ENCODE results near the gene EFCAB10.
A peak's percentile ranks its signal among the peaks of the same experiment; 100 is the strongest.
"Not testable (repeated sequence)": the region's sequence is repeated elsewhere in the genome, so short reads cannot be mapped to it uniquely, and the experiment has no call there.

EFCAB10 gene

GRCh38 chr7:105581066-105581811 lies at the start of gene EFCAB10:
Gene EFCAB10, minus strand, starts transcription at chr7:105581493. Its CDS starts 30 bp downstream, at chr7:105581463.
- peak; percentile 70 for DNase-seq

GRCh38 chr7:105625986-105626385 lies 44.7 kb upstream of the EFCAB10 start:
- no peak for DNase-seq

GRCh38 chr7:105623906-105624305 lies 42.6 kb upstream of the EFCAB10 start:
- no peak for DNase-seq

- no peak for DNase-seq
Measured at GRCh38 chr7:105623378-105623777, 42.1 kb upstream of the EFCAB10 start.

- no peak for DNase-seq
Measured at GRCh38 chr7:105622106-105622731, 40.9 kb upstream of the EFCAB10 start.

GRCh38 chr7:105621617-105622016 lies 40.3 kb upstream of the EFCAB10 start:
- no peak for DNase-seq

GRCh38 chr7:105621176-105621575 lies 39.9 kb upstream of the EFCAB10 start:
- DNase-seq = no peak

GRCh38 chr7:105619590-105619989 lies 38.3 kb upstream of the EFCAB10 start:
- no peak for DNase-seq

GRCh38 chr7:105618016-105618296 lies 36.7 kb upstream of the EFCAB10 start:
- no peak for DNase-seq

GRCh38 chr7:105617280-105618015 lies 36.2 kb upstream of the EFCAB10 start:
- DNase-seq = no peak

GRCh38 chr7:105614341-105614840 lies 33.1 kb upstream of the EFCAB10 start:
- no peak for DNase-seq

GRCh38 chr7:105613611-105614330 lies 32.5 kb upstream of the EFCAB10 start:
- DNase-seq = no peak

- no peak for DNase-seq
Measured at GRCh38 chr7:105612806-105613205, 31.5 kb upstream of the EFCAB10 start.

GRCh38 chr7:105611856-105612775 lies 30.8 kb upstream of the EFCAB10 start:
- no peak for DNase-seq

- no peak for DNase-seq
Measured at GRCh38 chr7:105610165-105610930, 29.1 kb upstream of the EFCAB10 start.

- DNase-seq = no peak
Measured at GRCh38 chr7:105602325-105603305, 21.3 kb upstream of the EFCAB10 start.

- no peak for DNase-seq
Measured at GRCh38 chr7:105600720-105601550, 19.6 kb upstream of the EFCAB10 start.

GRCh38 chr7:105599551-105599950 lies 18.3 kb upstream of the EFCAB10 start:
- no peak for DNase-seq

GRCh38 chr7:105599080-105599479 lies 17.8 kb upstream of the EFCAB10 start:
- DNase-seq = not testable (repeated sequence)
